Activated T-helper 17 cell treated with anti-CD3 and anti-CD28 coated beads, Interleukin-2, amount 50 U/mL, for 72 hours (primary cell): ENCODE results near the gene ADCYAP1R1. TPM values are rescaled to one million over a fixed set of nuclear protein-coding genes. Genes with fewer than 3 reads are reported as not detected.

Experiments used
- ATAC-seq: fragments of 150-1000 bp; cut with Tn5 transposase; replicated peaks from 2 replicates; pipeline ENCODE4 v1.10.0; 2021; ENCODE audit warnings: mild to moderate bottlenecking, moderate library complexity
- H3K27ac Mint-ChIP-seq: one replicate; pipeline ENCODE4 v1.8.0; 2022; ENCODE audit warnings: mixed read lengths
- H3K27me3 Mint-ChIP-seq: one replicate; pipeline ENCODE4 v1.8.0; 2022; ENCODE audit warnings: mixed read lengths
- H3K36me3 Mint-ChIP-seq: one replicate; pipeline ENCODE4 v1.8.0; 2022; ENCODE audit warnings: low read depth, mild to moderate bottlenecking, mixed read lengths
- H3K4me1 Mint-ChIP-seq: one replicate; pipeline ENCODE4 v1.8.0; 2022; ENCODE audit warnings: mixed read lengths
- H3K4me3 Mint-ChIP-seq: one replicate; pipeline ENCODE4 v1.8.0; 2022; ENCODE audit warnings: mild to moderate bottlenecking, mixed read lengths
- H3K9me3 Mint-ChIP-seq: one replicate; pipeline ENCODE4 v1.8.0; 2022; ENCODE audit warnings: mixed read lengths
- total RNA-seq, 2 donors: library from RNA; stranded (reverse); gene quantifications; one replicate each; pipeline ENCODE4 v1.2.3, GENCODE V29; 2022

ADCYAP1R1 gene
- total RNA-seq: not detected

GRCh38 chr7:31051598-31052486 lies at the start of gene ADCYAP1R1:
ADCYAP1R1 (plus strand) TSS chr7:31052308; CDS start chr7:31063265, 10,957 bp downstream.
- ATAC-seq: no peak
- H3K4me3 Mint-ChIP-seq: peak within 1 kb of the TSS; percentile 33
- H3K27me3 Mint-ChIP-seq: peaks cover 36% of the 10 kb centered on the region
- no peaks in the 10 kb centered on the region for H3K4me1 Mint-ChIP-seq
- H3K27ac Mint-ChIP-seq: no peak within 1 kb of the TSS
- H3K36me3 Mint-ChIP-seq: no peaks in the 10 kb centered on the region
- no peaks in the 10 kb centered on the region for H3K9me3 Mint-ChIP-seq

GRCh38 chr7:31003097-31003496 lies 49.0 kb upstream of the ADCYAP1R1 start:
- no peak overlapping the region for H3K4me3 Mint-ChIP-seq
- no peaks in the 10 kb centered on the region for H3K9me3 Mint-ChIP-seq
- peaks cover 4% of the 10 kb centered on the region for H3K27me3 Mint-ChIP-seq
- H3K36me3 Mint-ChIP-seq: no peaks in the 10 kb centered on the region
- ATAC-seq: no peak
- peaks cover 5% of the 10 kb centered on the region for H3K4me1 Mint-ChIP-seq
- no peak overlapping the region for H3K27ac Mint-ChIP-seq

GRCh38 chr7:31003721-31004120 lies 48.4 kb upstream of the ADCYAP1R1 start:
- no peak overlapping the region for H3K4me3 Mint-ChIP-seq
- no peak for ATAC-seq
- peaks cover 4% of the 10 kb centered on the region for H3K27me3 Mint-ChIP-seq
- peaks cover 5% of the 10 kb centered on the region for H3K4me1 Mint-ChIP-seq
- no peaks in the 10 kb centered on the region for H3K9me3 Mint-ChIP-seq
- H3K27ac Mint-ChIP-seq: no peak overlapping the region
- no peaks in the 10 kb centered on the region for H3K36me3 Mint-ChIP-seq

GRCh38 chr7:31004393-31004792 lies 47.7 kb upstream of the ADCYAP1R1 start:
- no peak for ATAC-seq
- peaks cover 4% of the 10 kb centered on the region for H3K27me3 Mint-ChIP-seq
- no peak overlapping the region for H3K4me3 Mint-ChIP-seq
- H3K9me3 Mint-ChIP-seq: no peaks in the 10 kb centered on the region
- no peaks in the 10 kb centered on the region for H3K36me3 Mint-ChIP-seq
- H3K4me1 Mint-ChIP-seq: peaks cover 5% of the 10 kb centered on the region
- no peak overlapping the region for H3K27ac Mint-ChIP-seq

GRCh38 chr7:31006857-31007256 lies 45.3 kb upstream of the ADCYAP1R1 start:
- ATAC-seq: no peak
- H3K27me3 Mint-ChIP-seq: peaks cover 8% of the 10 kb centered on the region
- H3K4me1 Mint-ChIP-seq: peaks cover under 1% of the 10 kb centered on the region
- peaks cover 7% of the 10 kb centered on the region for H3K9me3 Mint-ChIP-seq
- H3K4me3 Mint-ChIP-seq: no peak overlapping the region
- no peaks in the 10 kb centered on the region for H3K36me3 Mint-ChIP-seq
- H3K27ac Mint-ChIP-seq: no peak overlapping the region

GRCh38 chr7:31007634-31008033 lies 44.5 kb upstream of the ADCYAP1R1 start:
- H3K4me3 Mint-ChIP-seq: no peak overlapping the region
- H3K27me3 Mint-ChIP-seq: peaks cover 8% of the 10 kb centered on the region
- ATAC-seq: no peak
- no peaks in the 10 kb centered on the region for H3K4me1 Mint-ChIP-seq
- no peak overlapping the region for H3K27ac Mint-ChIP-seq
- H3K36me3 Mint-ChIP-seq: no peaks in the 10 kb centered on the region
- H3K9me3 Mint-ChIP-seq: peaks cover 7% of the 10 kb centered on the region

- ATAC-seq: no peak
- H3K4me1 Mint-ChIP-seq: no peaks in the 10 kb centered on the region
- peaks cover 7% of the 10 kb centered on the region for H3K9me3 Mint-ChIP-seq
- H3K36me3 Mint-ChIP-seq: no peaks in the 10 kb centered on the region
- H3K4me3 Mint-ChIP-seq: no peak overlapping the region
- no peak overlapping the region for H3K27ac Mint-ChIP-seq
- peaks cover 8% of the 10 kb centered on the region for H3K27me3 Mint-ChIP-seq
Measured at GRCh38 chr7:31014826-31015225, 37.3 kb upstream of the ADCYAP1R1 start.

- Mint-ChIP-seq H3K36me3 (no peaks in the 10 kb centered on the region), H3K9me3 (no peaks in the 10 kb centered on the region), H3K27me3 (peaks cover 4% of the 10 kb centered on the region), H3K4me1 (no peaks in the 10 kb centered on the region), H3K27ac (no peak overlapping the region), H3K4me3 (no peak overlapping the region)
- no peak for ATAC-seq
Measured at GRCh38 chr7:31017032-31017675, 35.0 kb upstream of the ADCYAP1R1 start.

- H3K27me3 Mint-ChIP-seq: peaks cover 4% of the 10 kb centered on the region
- ATAC-seq: no peak
- H3K4me3 Mint-ChIP-seq: no peak overlapping the region
- H3K4me1 Mint-ChIP-seq: no peaks in the 10 kb centered on the region
- H3K9me3 Mint-ChIP-seq: no peaks in the 10 kb centered on the region
- H3K27ac Mint-ChIP-seq: no peak overlapping the region
- H3K36me3 Mint-ChIP-seq: no peaks in the 10 kb centered on the region
Measured at GRCh38 chr7:31017721-31018120, 34.4 kb upstream of the ADCYAP1R1 start.

- Mint-ChIP-seq H3K27me3 (peaks cover 4% of the 10 kb centered on the region), H3K36me3 (no peaks in the 10 kb centered on the region), H3K27ac (peak overlapping the region; percentile 16), H3K9me3 (no peaks in the 10 kb centered on the region), H3K4me1 (peaks cover 7% of the 10 kb centered on the region), H3K4me3 (no peak overlapping the region)
- no peak for ATAC-seq
Measured at GRCh38 chr7:31019509-31019908, 32.6 kb upstream of the ADCYAP1R1 start.

GRCh38 chr7:31020161-31020560 lies 31.9 kb upstream of the ADCYAP1R1 start:
- Mint-ChIP-seq H3K9me3 (no peaks in the 10 kb centered on the region), H3K4me1 (peaks cover 7% of the 10 kb centered on the region), H3K4me3 (no peak overlapping the region), H3K27me3 (peaks cover 4% of the 10 kb centered on the region), H3K27ac (peak overlapping the region; percentile 16), H3K36me3 (no peaks in the 10 kb centered on the region)
- no peak for ATAC-seq

- H3K27ac Mint-ChIP-seq: peak overlapping the region; percentile 16
- no peak overlapping the region for H3K4me3 Mint-ChIP-seq
- no peaks in the 10 kb centered on the region for H3K9me3 Mint-ChIP-seq
- ATAC-seq: no peak
- no peaks in the 10 kb centered on the region for H3K36me3 Mint-ChIP-seq
- peaks cover 7% of the 10 kb centered on the region for H3K4me1 Mint-ChIP-seq
- H3K27me3 Mint-ChIP-seq: peaks cover 4% of the 10 kb centered on the region
Measured at GRCh38 chr7:31020652-31021051, 31.5 kb upstream of the ADCYAP1R1 start.

- H3K27me3 Mint-ChIP-seq: no peaks in the 10 kb centered on the region
- peaks cover 13% of the 10 kb centered on the region for H3K4me1 Mint-ChIP-seq
- no peak overlapping the region for H3K4me3 Mint-ChIP-seq
- H3K36me3 Mint-ChIP-seq: no peaks in the 10 kb centered on the region
- ATAC-seq: no peak
- H3K9me3 Mint-ChIP-seq: no peaks in the 10 kb centered on the region
- no peak overlapping the region for H3K27ac Mint-ChIP-seq
Measured at GRCh38 chr7:31022117-31022516, 30.0 kb upstream of the ADCYAP1R1 start.

GRCh38 chr7:31022726-31023125 lies 29.4 kb upstream of the ADCYAP1R1 start:
- H3K27ac Mint-ChIP-seq: no peak overlapping the region
- H3K9me3 Mint-ChIP-seq: no peaks in the 10 kb centered on the region
- no peak overlapping the region for H3K4me3 Mint-ChIP-seq
- H3K4me1 Mint-ChIP-seq: peaks cover 13% of the 10 kb centered on the region
- no peaks in the 10 kb centered on the region for H3K36me3 Mint-ChIP-seq
- H3K27me3 Mint-ChIP-seq: no peaks in the 10 kb centered on the region
- ATAC-seq: no peak

- H3K9me3 Mint-ChIP-seq: no peaks in the 10 kb centered on the region
- peak overlapping the region; percentile 4 for H3K4me3 Mint-ChIP-seq
- no peaks in the 10 kb centered on the region for H3K27me3 Mint-ChIP-seq
- peak overlapping the region; percentile 44 for H3K27ac Mint-ChIP-seq
- H3K4me1 Mint-ChIP-seq: peaks cover 13% of the 10 kb centered on the region
- H3K36me3 Mint-ChIP-seq: no peaks in the 10 kb centered on the region
- ATAC-seq: peak; percentile 80
Measured at GRCh38 chr7:31023877-31024276, 28.2 kb upstream of the ADCYAP1R1 start.
